HG02678 (cell line): ENCODE measurements around the gene TARP.
A peak's percentile ranks its signal among the peaks of the same experiment; 100 is the strongest.
"Not testable (repeated sequence)": the region's sequence is repeated elsewhere in the genome, so short reads cannot be mapped to it uniquely, and the experiment has no call there.

Experiments used
- ATAC-seq: cut with Tn5 transposase; IDR thresholded peaks from one replicate; pipeline ENCODE4 v1.9.1; 2021; ENCODE audit warnings: mild to moderate bottlenecking, moderate library complexity; ENCODE audit not compliant: unreplicated experiment

TARP gene

GRCh38 chr7:38263274-38263673 is 10.2 kb downstream of the TARP start:
- not testable (repeated sequence) for ATAC-seq

DNA sequence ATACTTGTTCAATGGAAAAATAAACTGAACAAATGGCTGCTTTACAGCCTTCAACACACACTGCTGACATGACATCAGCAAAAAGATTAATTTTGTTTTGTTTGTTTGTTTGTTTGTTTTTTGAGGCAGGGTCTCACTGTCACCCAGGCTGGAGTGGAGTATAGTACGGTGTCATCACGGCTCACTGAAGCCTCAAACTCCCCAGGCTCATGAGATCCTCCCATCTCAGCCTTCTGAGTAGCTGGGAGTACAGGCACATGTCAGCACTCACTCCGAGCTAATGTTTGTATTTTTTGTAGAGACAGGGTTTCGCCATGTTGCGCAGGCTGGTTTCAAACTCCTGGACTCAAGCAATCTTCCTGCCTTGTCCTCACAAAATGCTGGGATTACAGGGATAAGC is 10.9 kb downstream of the TARP start:
- ATAC-seq, result no peak

GRCh38 chr7:38262026-38262425 is 11.4 kb downstream of the TARP start:
- ATAC-seq, result not testable (repeated sequence)

DNA sequence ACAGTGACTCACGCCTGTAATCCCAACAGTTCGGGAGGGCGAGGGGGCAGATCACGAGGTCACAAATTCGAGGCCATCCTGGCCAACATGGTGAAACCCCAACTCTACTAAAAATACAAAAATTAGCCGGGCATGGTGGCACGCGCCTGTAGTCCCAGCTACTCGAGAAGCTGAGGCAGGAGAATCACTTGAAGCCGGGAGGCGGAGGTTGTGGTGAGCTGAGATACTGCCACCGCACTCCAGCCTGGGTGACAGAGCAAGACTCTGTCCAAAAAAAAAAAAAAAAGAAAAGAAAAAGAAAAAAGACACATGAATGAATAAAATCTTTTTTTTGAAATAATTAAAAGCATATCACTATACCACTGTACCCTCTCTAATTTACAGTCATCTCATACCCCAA is 11.8 kb downstream of the TARP start:
- ATAC-seq, result not testable (repeated sequence)

DNA sequence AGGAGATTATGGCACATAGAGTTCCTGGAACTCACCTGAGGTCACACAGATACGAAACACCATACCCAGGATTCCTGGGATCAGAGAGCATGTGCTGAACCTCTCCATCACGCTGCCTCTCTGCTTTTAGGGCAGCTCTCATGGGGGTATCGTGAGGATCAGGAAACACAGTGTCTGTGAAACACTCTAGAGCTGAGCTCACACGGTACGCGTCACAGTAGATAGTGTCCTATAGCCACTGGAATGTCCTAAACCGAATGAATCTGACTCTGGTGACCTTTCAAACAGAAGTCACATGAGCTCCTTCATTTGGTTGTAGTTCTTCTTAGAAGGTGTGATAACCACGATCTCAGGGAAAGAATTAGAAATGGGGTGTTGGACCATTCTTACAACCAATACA is 14.3 kb downstream of the TARP start:
- ATAC-seq, result not testable (repeated sequence)

- no peak for ATAC-seq
Measured at GRCh38 chr7:38257350-38257677, 16.1 kb downstream of the TARP start.

DNA sequence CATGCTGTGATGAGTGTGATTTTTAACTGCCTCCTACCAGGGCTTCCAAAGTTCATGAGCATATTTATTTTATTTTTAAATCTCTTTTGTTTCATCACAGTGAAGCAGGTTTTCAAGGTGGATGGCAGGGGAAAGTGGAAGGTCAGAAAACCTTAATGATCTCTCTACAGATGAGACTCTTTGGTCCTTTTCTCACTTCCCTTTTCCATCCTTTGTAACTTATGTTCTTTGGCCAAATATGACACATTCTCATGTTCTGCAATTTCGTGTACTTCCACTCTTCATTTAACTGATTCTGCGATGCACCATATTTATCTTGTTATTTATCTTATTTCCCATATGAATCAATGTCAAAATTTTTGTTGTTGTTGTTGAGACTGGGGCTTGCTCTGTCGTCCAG is 23.6 kb downstream of the TARP start:
- ATAC-seq, result peak; percentile 70

DNA sequence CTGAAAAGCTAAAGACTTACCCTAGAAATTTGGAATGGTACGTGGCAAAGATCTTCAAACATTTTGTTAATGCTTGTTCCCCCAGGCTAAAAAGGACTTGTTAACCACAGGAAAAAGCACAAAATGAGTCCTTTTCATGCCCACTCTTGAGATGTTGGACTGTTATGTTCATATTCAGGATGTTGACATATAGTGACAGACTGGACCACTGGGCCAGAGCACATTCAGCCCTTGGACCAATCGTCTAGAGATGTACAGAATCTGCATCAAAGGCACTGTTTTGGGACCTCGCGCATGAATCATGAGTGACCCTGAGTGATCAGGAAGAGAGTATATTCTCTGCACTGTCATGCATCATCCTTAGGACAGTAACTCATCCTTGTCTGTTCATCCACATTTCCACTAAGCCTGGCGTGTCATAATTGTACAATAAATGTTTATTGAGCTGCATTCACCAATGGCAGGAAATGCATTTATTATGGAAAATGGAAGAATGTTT is 25.3 kb downstream of the TARP start:
- ATAC-seq, result no peak

GRCh38 chr7:38245409-38245977 is 27.9 kb downstream of the TARP start:
- ATAC-seq, result no peak

DNA sequence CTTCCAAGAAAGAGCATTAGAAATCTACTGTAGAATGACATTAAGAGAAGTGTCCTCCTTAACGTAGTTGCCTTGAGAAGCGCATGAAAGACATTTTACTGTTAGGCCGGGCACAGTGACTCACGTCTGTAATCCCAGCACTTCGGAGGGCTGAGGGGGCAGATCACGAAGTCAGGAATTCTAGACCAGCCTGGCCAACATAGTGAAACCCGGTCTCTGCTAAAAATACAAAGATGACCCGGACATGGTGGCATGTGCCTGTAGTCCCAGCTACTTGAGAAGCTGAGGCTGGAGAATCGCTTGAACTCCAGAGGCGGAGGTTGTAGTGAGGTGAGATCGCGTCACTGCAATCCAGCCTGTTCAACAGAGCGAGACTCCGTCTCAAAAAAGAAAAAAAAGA is 28.9 kb downstream of the TARP start:
- ATAC-seq, result no peak

GRCh38 chr7:38243345-38243744 is 30.1 kb downstream of the TARP start:
- not testable (repeated sequence) for ATAC-seq

GRCh38 chr7:38242814-38243213 is 30.6 kb downstream of the TARP start:
- no peak for ATAC-seq

DNA sequence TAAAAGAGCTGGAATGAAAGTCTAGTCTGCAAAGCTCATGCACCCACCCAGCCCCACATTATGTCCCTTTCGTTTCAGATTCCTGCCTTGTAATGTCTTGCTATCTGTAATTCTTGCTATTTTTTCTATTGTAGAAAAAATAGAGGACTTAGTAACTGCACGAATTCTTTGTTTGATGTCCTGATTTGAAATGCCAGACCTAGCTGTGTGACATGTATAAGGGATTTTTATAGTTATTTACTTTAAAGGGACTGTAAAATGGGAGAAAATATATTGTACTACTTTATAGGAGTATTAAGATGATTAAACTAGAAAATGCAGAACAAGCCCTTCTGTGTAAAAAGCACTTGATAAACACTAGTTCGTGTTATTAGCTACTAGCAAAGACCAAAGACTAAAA is 32.4 kb downstream of the TARP start:
- ATAC-seq, result no peak

GRCh38 chr7:38239129-38239528 is 34.3 kb downstream of the TARP start:
- not testable (repeated sequence) for ATAC-seq

DNA sequence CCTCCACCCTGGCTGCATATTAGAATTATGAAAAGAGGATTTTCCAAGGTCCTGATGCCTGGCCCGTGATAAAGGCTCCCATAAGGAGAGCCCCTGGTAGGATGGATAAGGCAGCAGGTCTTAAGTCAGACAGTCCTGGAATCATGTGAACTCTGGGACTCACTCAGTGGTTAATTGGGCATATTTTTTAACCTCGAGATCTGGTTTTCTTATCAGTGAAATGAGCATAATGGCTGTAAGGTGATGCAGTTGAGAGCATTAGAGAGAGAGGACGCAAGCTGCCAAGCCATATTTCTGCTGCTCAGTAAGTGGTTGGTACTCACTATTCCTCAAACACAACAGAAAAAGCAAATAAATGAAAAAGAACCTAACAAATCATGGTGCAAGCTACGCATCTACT is 37.8 kb downstream of the TARP start:
- no peak for ATAC-seq

GRCh38 chr7:38234759-38235158 is 38.7 kb downstream of the TARP start:
- ATAC-seq, result not testable (repeated sequence)

DNA sequence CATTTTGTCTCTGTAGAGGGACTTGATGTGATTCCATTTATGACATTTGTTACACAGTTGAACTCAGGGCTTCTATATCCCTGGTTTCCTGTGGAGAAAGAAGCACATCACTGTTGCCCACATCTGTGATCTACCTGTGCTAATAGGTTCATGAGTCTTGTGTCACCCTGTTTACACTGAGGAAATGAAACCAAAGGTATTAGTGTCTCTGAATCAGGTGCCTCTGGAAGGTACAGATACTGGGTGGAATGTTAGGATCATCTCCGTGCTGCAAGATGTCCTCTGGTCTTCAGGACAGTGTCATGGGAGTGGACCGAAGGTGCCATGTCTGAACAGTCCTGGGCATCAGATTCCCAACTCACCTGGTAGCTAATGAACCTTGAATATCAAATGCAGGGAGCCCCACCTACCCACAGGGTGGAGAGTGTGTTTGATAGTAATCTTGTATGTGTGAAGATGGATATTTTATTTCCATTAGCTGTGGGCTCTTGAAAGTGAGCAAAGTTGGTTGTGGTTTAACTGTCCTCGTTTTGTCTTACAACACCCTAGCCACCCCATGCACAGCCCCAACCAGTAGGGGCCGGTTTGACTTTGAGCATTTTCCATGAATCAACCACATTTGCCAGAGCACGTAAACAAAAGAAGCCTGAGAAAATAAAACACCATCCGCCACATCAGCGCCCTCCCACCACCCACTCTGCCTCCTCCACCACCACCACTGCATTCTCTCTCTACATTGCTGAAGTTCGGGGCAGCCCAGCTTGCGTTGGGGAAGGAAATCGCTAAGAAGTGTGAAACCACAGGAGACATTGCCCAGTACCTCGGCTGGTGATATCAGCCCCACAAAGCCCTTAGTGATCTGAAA is 40.7 kb downstream of the TARP start:
- ATAC-seq, result peak; percentile 89

GRCh38 chr7:38229884-38230642 is 43.4 kb downstream of the TARP start:
- no peak for ATAC-seq

DNA sequence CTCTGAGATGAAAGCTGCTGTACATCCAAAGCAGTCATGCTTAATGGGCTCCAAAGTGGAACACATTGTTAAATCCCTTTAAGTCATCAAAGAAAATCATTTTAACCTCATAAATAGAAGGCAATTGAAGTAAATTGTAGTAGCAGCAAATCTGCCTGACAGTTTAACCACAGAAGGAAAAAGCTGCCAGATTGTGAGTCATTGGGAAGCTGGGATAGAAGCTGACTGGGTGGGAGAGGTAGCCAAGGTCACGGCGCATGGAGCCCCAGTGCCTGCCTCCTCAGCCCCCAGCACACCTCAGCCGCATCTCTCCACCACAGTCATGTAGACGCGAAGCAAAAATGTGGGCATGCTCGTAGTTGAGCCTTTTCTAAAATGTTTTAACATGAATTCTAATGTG is 44.0 kb downstream of the TARP start:
- ATAC-seq, result no peak

DNA sequence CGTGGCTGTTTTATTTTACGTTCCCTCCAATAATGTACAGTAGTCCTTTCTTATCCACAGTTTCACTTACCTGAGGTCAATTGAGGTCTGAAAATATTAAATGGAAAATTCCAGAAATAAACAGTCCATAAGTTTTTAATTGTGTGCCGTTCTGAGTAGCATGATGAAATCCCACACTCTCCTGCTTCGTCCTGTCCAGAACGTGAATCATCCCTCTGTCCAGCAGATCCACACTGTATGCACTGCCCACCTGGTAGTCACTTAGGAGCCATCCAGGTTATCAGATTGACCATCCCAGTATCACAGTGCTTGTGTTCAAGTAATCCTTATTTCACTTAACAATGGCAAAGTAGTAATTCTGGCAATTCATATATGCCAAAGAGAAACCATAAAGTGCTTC is 49.0 kb downstream of the TARP start:
- no peak for ATAC-seq

DNA sequence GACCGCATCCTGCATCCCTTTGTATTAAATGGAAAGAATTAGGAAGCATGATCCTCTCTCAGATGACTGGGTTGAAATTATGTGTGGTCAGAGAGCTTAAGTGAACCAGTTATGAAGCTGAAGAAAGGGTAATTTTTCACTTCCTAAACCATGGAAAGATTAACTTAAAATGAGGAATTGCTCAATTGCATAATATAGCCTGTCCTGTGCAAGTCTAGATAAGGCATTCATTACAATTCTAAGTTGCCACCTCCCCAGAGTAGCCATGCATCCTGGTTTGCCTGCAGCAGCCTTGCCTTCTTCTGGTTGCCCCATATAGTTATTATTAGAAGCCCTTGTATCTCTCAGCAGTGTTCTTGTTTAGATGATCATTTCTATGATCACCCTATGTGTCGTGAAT is 50.1 kb downstream of the TARP start:
- ATAC-seq, result no peak
